H9 (cell line): Measurements from ENCODE around the gene PARP6. TPM values are rescaled to one million over a fixed set of nuclear protein-coding genes. Genes with fewer than 3 reads are reported as not detected.

ENCODE experiments used
- DNase-seq: peaks from one replicate; pipeline ENCODE4 v3.0.0-alpha.2; 2017
- H2AFZ ChIP-seq: one replicate; pipeline ENCODE4 v1.6.1; 2013; ENCODE audit warnings: mild to moderate bottlenecking, low read length, control low read depth, moderate library complexity
- H2AK5ac ChIP-seq: 2 replicates; pipeline ENCODE4 v1.6.1; 2013; ENCODE audit warnings: low read length, control low read depth, mixed read lengths; ENCODE audit not compliant: insufficient read length
- H2BK120ac ChIP-seq: one replicate; pipeline ENCODE4 v1.6.1; 2013; ENCODE audit warnings: low read depth, mild to moderate bottlenecking, low read length, control low read depth, inconsistent platforms; ENCODE audit not compliant: poor library complexity, severe bottlenecking
- H2BK12ac ChIP-seq: 2 replicates; pipeline ENCODE4 v1.6.1; 2013; ENCODE audit warnings: low read length, control low read depth, mixed read lengths, low read depth; ENCODE audit not compliant: insufficient read length
- H2BK15ac ChIP-seq: 2 replicates; pipeline ENCODE4 v1.6.1; 2013; ENCODE audit warnings: low read depth, low read length, control low read depth
- H2BK20ac ChIP-seq: one replicate; pipeline ENCODE4 v1.6.1; 2013; ENCODE audit warnings: low read depth, mild to moderate bottlenecking, low read length, control low read depth, inconsistent platforms; ENCODE audit not compliant: poor library complexity, severe bottlenecking
- H2BK5ac ChIP-seq: 2 replicates; pipeline ENCODE4 v1.6.1; 2013; ENCODE audit warnings: low read length, control low read depth, mixed read lengths; ENCODE audit not compliant: insufficient read length
- H3K14ac ChIP-seq: 2 replicates; pipeline ENCODE4 v1.6.1; 2013; ENCODE audit warnings: low read length, control low read depth; ENCODE audit not compliant: insufficient read depth
- H3K18ac ChIP-seq: 2 replicates; pipeline ENCODE4 v1.6.1; 2013; ENCODE audit warnings: low read depth, mild to moderate bottlenecking, mixed read lengths, low read length, control low read depth; ENCODE audit not compliant: insufficient read length
- H3K23ac ChIP-seq: 2 replicates; pipeline ENCODE4 v1.6.1; 2013; ENCODE audit warnings: low read length, control low read depth, mixed read lengths, low read depth; ENCODE audit not compliant: insufficient read length
- H3K23me2 ChIP-seq: 2 replicates; pipeline ENCODE4 v1.6.1; 2013; ENCODE audit warnings: low read depth, mild to moderate bottlenecking, mixed read lengths, low read length, control low read depth; ENCODE audit not compliant: insufficient read length, poor library complexity, severe bottlenecking
- H3K27ac ChIP-seq: 2 replicates; pipeline ENCODE4 v1.5.1; 2013; ENCODE audit warnings: low read length, control low read depth, mixed read lengths, low read depth; ENCODE audit not compliant: insufficient read length
- H3K27me3 ChIP-seq: 2 replicates; pipeline ENCODE4 v1.6.1; 2013; ENCODE audit warnings: low read length, control low read depth, inconsistent platforms; ENCODE audit not compliant: insufficient read depth
- H3K4ac ChIP-seq: 2 replicates; pipeline ENCODE4 v1.6.1; 2013; ENCODE audit warnings: low read depth, mild to moderate bottlenecking, control low read depth, inconsistent platforms, low read length, moderate library complexity
- H3K4me1 ChIP-seq: 2 replicates; pipeline ENCODE4 v1.6.1; 2013; ENCODE audit warnings: low read length, control low read depth, inconsistent platforms; ENCODE audit not compliant: insufficient read depth
- H3K4me2 ChIP-seq: 2 replicates; pipeline ENCODE4 v1.6.1; 2013; ENCODE audit warnings: low read length, control low read depth, mixed read lengths; ENCODE audit not compliant: insufficient read length, insufficient read depth
- H3K56ac ChIP-seq: 2 replicates; pipeline ENCODE4 v1.6.1; 2013; ENCODE audit warnings: low read depth, mild to moderate bottlenecking, mixed read lengths, low read length, control low read depth; ENCODE audit not compliant: insufficient read length
- H3K79me1 ChIP-seq: 2 replicates; pipeline ENCODE4 v1.6.1; 2013; ENCODE audit warnings: low read depth, mild to moderate bottlenecking, moderate library complexity, low read length, control low read depth, inconsistent platforms; ENCODE audit not compliant: insufficient read depth, poor library complexity, severe bottlenecking
- H3K79me2 ChIP-seq: 2 replicates; pipeline ENCODE4 v1.6.1; 2013; ENCODE audit warnings: low read length, control low read depth, inconsistent platforms; ENCODE audit not compliant: insufficient read depth
- H3K9ac ChIP-seq: 2 replicates; pipeline ENCODE4 v1.6.1; 2013; ENCODE audit warnings: low read length, control low read depth, mixed read lengths; ENCODE audit not compliant: insufficient read length; ENCODE audit errors: extremely low read depth
- H3K9me3 ChIP-seq: one replicate; pipeline ENCODE4 v1.6.1; 2013; ENCODE audit warnings: low read depth, low read length, inconsistent platforms; ENCODE audit not compliant: control insufficient read depth
- H3T11ph ChIP-seq: one replicate; pipeline ENCODE4 v1.6.1; 2013; ENCODE audit warnings: mild to moderate bottlenecking, low read length, control low read depth, inconsistent platforms
- H4K20me1 ChIP-seq: one replicate; pipeline ENCODE4 v1.6.1; 2013; ENCODE audit not compliant: control insufficient read depth, insufficient read length, insufficient read depth
- H4K5ac ChIP-seq: 2 replicates; pipeline ENCODE4 v1.6.1; 2013; ENCODE audit warnings: low read depth, mild to moderate bottlenecking, mixed read lengths, low read length, control low read depth; ENCODE audit not compliant: insufficient read length
- H4K8ac ChIP-seq: replicated peaks from 2 replicates; pipeline ENCODE4 v1.6.1; 2013; ENCODE audit warnings: low read length, control low read depth, mixed read lengths, low read depth; ENCODE audit not compliant: insufficient read length
- H4K91ac ChIP-seq: 2 replicates; pipeline ENCODE4 v1.6.1; 2013; ENCODE audit warnings: low read depth, mild to moderate bottlenecking, moderate library complexity, mixed read lengths, low read length, control low read depth; ENCODE audit not compliant: insufficient read length
- H3K27ac Mint-ChIP-seq, 3 experiments: 2 replicates in 2 of 3; 3 replicates in 1 of 3; pipeline ENCODE4 v1.8.0; 2020 to 2021; ENCODE audit warnings: mixed read lengths in 3 of 3, mild to moderate bottlenecking in 1 of 3, moderate library complexity in 1 of 3
- H3K27me3 Mint-ChIP-seq: 2 replicates; pipeline ENCODE4 v1.8.0; 2021; ENCODE audit warnings: low read depth, mild to moderate bottlenecking, moderate library complexity, mixed read lengths
- H3K36me3 Mint-ChIP-seq, 3 experiments: 2 replicates in 2 of 3; 3 replicates in 1 of 3; pipeline ENCODE4 v1.8.0; 2020 to 2021; ENCODE audit warnings: low read depth in 3 of 3, mixed read lengths in 3 of 3; ENCODE audit not compliant: insufficient read depth in 1 of 3
- H3K4me1 Mint-ChIP-seq, 2 experiments: 2 replicates each; pipeline ENCODE4 v1.8.0; 2020; ENCODE audit warnings: mixed read lengths in 2 of 2
- H3K4me3 Mint-ChIP-seq, 2 experiments: 2 replicates in 1 of 2; 3 replicates in 1 of 2; pipeline ENCODE4 v1.8.0; 2020 to 2021; ENCODE audit warnings: mild to moderate bottlenecking in 2 of 2, mixed read lengths in 2 of 2, moderate library complexity in 1 of 2
- H3K9me3 Mint-ChIP-seq, 2 experiments: 2 replicates in 1 of 2; 3 replicates in 1 of 2; pipeline ENCODE4 v1.8.0; 2020; ENCODE audit warnings: mild to moderate bottlenecking in 2 of 2, mixed read lengths in 2 of 2, moderate library complexity in 1 of 2
- whole genome bisulfite sequencing: extraction: QIAGEN DNeasy Blood & Tissue Kit; methylation state at CpG from one replicate; pipeline ENCODE4 v1.1.7; 2013; ENCODE audit warnings: missing lambda C conversion rate, low lambda C conversion rate, mixed read lengths; ENCODE audit not compliant: insufficient read length; ENCODE audit errors: extremely low coverage; 5-methylcytosine and 5-hydroxymethylcytosine counted together
- total RNA-seq: library from RNA; stranded (reverse); gene quantifications from 2 replicates; pipeline ENCODE4 v1.2.1, GENCODE V29; 2021
- TF ChIP-seq, protein P1 (sequence below): fragments of 200-600 bp; sonication (generic); conservative IDR thresholded peaks from 3 replicates; pipeline ENCODE4 v1.8.0; 2021; ENCODE audit warnings: antibody characterized with exemption, mild to moderate bottlenecking

PARP6 gene
- total RNA-seq, 1 experiment from 2014 or later = 54.4 TPM

- peaks cover 46% of the 10 kb centered on the region; the same call in 1 of the 2 replicates for H3K79me2 ChIP-seq
- H3K9ac ChIP-seq = peak overlapping the region; percentile 98
- H3K56ac ChIP-seq = no peak overlapping the region
- peaks cover 24% of the 10 kb centered on the region for H3K23me2 ChIP-seq
- peak overlapping the region; percentile 50 for H3K18ac ChIP-seq
- Mint-ChIP-seq H3K9me3 (no peaks in the 10 kb centered on the region; a peak in 2 of 5 replicates), H3K36me3 (peaks cover 11 to 28% (median 14%) of the 10 kb centered on the region in 3 experiments; a peak in 6 of 7 replicates), H3K4me1 (peaks cover 42 to 49% of the 10 kb centered on the region in 2 experiments), H3K27ac (no peak overlapping the region; a peak in 1 of 7 replicates), H3K4me3 (peak overlapping the region; percentile 97 to 98), H3K27me3 (peaks cover 27% of the 10 kb centered on the region)
- H3K4me2 ChIP-seq = peak overlapping the region; percentile 98
- WGBS = no CpG with 5 or more reads among the region's 29 CpGs
- H3K27ac ChIP-seq = no peak overlapping the region
- peaks cover 13% of the 10 kb centered on the region; the same call in 1 of the 2 replicates for H3K4me1 ChIP-seq
- no peaks in the 10 kb centered on the region for H4K20me1 ChIP-seq
- H3K9me3 ChIP-seq = no peaks in the 10 kb centered on the region
- H3K79me1 ChIP-seq = peaks cover 4% of the 10 kb centered on the region
- H4K8ac ChIP-seq = no peak overlapping the region
- no peak overlapping the region for H2BK15ac ChIP-seq
- H3K4ac ChIP-seq = no peak overlapping the region
- TF ChIP-seq, protein P1, sequence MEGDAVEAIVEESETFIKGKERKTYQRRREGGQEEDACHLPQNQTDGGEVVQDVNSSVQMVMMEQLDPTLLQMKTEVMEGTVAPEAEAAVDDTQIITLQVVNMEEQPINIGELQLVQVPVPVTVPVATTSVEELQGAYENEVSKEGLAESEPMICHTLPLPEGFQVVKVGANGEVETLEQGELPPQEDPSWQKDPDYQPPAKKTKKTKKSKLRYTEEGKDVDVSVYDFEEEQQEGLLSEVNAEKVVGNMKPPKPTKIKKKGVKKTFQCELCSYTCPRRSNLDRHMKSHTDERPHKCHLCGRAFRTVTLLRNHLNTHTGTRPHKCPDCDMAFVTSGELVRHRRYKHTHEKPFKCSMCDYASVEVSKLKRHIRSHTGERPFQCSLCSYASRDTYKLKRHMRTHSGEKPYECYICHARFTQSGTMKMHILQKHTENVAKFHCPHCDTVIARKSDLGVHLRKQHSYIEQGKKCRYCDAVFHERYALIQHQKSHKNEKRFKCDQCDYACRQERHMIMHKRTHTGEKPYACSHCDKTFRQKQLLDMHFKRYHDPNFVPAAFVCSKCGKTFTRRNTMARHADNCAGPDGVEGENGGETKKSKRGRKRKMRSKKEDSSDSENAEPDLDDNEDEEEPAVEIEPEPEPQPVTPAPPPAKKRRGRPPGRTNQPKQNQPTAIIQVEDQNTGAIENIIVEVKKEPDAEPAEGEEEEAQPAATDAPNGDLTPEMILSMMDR = no peak
- no peak overlapping the region for H2BK120ac ChIP-seq
- no peak overlapping the region for H2AK5ac ChIP-seq
- no peak overlapping the region for H4K91ac ChIP-seq
- H2AFZ ChIP-seq = no peak overlapping the region
- H2BK12ac ChIP-seq = no peak overlapping the region
- H2BK5ac ChIP-seq = no peak overlapping the region
- H4K5ac ChIP-seq = no peak overlapping the region
- H3K27me3 ChIP-seq = no peaks in the 10 kb centered on the region
- no peak overlapping the region for H2BK20ac ChIP-seq
- no peak for DNase-seq
- no peak overlapping the region for H3T11ph ChIP-seq
- peak overlapping the region; percentile 94 for H3K14ac ChIP-seq
- H3K23ac ChIP-seq = no peak overlapping the region
Measured at GRCh38 chr15:72229947-72230196, 42.5 kb downstream of the PARP6 start.
